Esophagus squamous epithelium (tissue), 4 donors: Measurements from ENCODE around the gene HIPK4.

ENCODE experiments used
- CTCF ChIP-seq, 6 experiments: fragments of 450-650 bp in 4 of 6; fragments of 200-600 bp in 2 of 6; sonication (generic) in 2 of 6; IDR thresholded peaks; one replicate each; pipeline ENCODE4 v1.5.1; 2016 to 2019; ENCODE audit warnings: antibody characterized with exemption in 6 of 6, mild to moderate bottlenecking in 4 of 6, moderate library complexity in 4 of 6
- POLR2A ChIP-seq, 4 donors: fragments of 450-650 bp; IDR thresholded peaks; one replicate each; pipeline ENCODE4 v1.6.1; 2017; ENCODE audit warnings: antibody characterized with exemption in 4 of 4, mild to moderate bottlenecking in 4 of 4, moderate library complexity in 3 of 4

GRCh38 chr19:40355975-40356680, 33.9 kb downstream of the HIPK4 start:
- TF ChIP-seq CTCF (IDR thresholded peaks at IDR 0.05) = no peak
- no peak for TF ChIP-seq POLR2A (IDR thresholded peaks at IDR 0.05)
